AG09319 (cell line): ENCODE results near the gene MAP1A.

Experiments used
- DNase-seq: peaks from one replicate; pipeline ENCODE4 v3.0.0-alpha.2; 2010; ENCODE audit warnings: low read depth; ENCODE audit errors: extremely low read depth
- TF ChIP-seq, protein P1 (sequence below): IDR thresholded peaks from 2 replicates; pipeline ENCODE4 v1.5.1; 2011; ENCODE audit warnings: low read depth, mild to moderate bottlenecking, inconsistent platforms, low read length, moderate library complexity

MAP1A gene

GRCh38 chr15:43498990-43499389 is 18.4 kb upstream of the MAP1A start:
- TF ChIP-seq, protein P1, sequence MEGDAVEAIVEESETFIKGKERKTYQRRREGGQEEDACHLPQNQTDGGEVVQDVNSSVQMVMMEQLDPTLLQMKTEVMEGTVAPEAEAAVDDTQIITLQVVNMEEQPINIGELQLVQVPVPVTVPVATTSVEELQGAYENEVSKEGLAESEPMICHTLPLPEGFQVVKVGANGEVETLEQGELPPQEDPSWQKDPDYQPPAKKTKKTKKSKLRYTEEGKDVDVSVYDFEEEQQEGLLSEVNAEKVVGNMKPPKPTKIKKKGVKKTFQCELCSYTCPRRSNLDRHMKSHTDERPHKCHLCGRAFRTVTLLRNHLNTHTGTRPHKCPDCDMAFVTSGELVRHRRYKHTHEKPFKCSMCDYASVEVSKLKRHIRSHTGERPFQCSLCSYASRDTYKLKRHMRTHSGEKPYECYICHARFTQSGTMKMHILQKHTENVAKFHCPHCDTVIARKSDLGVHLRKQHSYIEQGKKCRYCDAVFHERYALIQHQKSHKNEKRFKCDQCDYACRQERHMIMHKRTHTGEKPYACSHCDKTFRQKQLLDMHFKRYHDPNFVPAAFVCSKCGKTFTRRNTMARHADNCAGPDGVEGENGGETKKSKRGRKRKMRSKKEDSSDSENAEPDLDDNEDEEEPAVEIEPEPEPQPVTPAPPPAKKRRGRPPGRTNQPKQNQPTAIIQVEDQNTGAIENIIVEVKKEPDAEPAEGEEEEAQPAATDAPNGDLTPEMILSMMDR, result no peak
- DNase-seq, result no peak

DNA sequence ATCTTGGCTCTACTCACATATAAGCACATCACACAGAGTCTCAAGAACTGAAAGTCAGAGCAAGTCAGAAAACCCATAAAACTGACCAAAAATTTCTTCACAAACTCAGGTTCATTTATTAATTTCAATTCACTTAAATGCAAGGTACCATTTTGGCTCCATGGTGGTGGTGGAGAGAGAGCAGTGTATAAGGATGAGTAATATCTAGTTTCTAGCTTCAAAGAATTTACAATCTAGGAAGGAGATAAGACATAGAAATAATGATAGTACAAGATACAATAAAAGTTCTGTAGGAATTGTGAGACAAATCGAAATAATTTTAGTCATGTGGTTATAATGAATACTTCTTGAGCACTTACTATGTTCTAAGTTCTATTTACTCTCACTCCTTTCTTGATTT is 17.8 kb upstream of the MAP1A start:
- DNase-seq, result no peak
- TF ChIP-seq, protein P1, result no peak

DNA sequence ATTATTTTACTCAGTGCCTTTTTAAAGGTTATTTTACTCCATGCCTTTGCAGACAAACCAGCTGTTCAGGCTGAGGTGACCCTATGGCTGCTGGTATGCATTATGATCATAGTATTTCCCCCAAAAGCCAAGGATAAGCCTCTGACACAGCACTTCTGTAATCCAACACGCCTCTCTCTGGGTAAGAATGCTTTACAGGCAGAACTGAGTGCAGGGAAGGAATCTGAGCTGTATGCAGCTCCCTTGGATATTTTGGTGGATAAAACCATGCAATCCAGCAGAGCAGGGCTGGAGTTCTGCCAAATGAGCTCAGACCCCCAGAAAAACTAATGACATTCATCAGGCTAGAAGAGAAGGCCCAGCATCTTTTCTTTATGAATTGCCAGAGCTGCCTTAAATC is 11.7 kb upstream of the MAP1A start:
- peak; percentile 40 for DNase-seq
- TF ChIP-seq, protein P1, result no peak

DNA sequence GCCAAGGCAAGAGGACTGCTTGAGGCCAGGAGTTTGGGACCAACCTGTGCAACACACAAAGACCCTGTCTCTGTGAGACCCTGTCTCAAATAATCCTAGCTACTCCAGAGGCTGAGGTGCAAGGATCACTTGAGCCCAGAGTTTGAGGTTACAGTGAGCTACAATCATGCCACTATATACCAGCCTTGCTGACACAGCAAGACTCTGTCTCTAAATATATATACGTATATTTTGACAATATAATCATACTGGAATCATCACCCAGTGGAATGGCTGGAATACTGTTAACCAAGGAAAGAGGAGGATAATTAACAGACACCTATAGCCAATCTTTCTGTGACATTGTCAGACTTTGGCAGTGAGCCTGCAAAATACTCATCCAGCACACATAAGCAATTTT is 9.0 kb upstream of the MAP1A start:
- no peak for DNase-seq
- TF ChIP-seq, protein P1, result no peak

- TF ChIP-seq, protein P1, result no peak
- DNase-seq, result no peak
Observed at GRCh38 chr15:43508991-43509659, 8.3 kb upstream of the MAP1A start.

- no peak for DNase-seq
- TF ChIP-seq, protein P1, result no peak
Observed at GRCh38 chr15:43509660-43510199, 7.7 kb upstream of the MAP1A start.

- TF ChIP-seq, protein P1, result peak; percentile 35
- peak; percentile 97 for DNase-seq
Observed at GRCh38 chr15:43510200-43511011, 7.0 kb upstream of the MAP1A start.
